Suprapubic skin (tissue), 4 donors: ENCODE results near the gene AQR. TPM values are rescaled to one million over a fixed set of nuclear protein-coding genes. Genes with fewer than 3 reads are reported as not detected.

Experiments
- DNase-seq, 2 donors: peaks; one replicate each; pipeline ENCODE4 v3.0.0-alpha.2; 2019; ENCODE audit warnings: low spot score in 2 of 2
- H3K27ac ChIP-seq: fragments of 200-600 bp; sonication (generic); one replicate; pipeline ENCODE4 v1.5.1; 2019
- H3K27me3 ChIP-seq: fragments of 200-600 bp; sonication (generic); one replicate; pipeline ENCODE4 v1.5.1; 2019
- H3K36me3 ChIP-seq: fragments of 200-600 bp; sonication (generic); one replicate; pipeline ENCODE4 v1.5.1; 2019
- H3K4me1 ChIP-seq: fragments of 200-600 bp; sonication (generic); one replicate; pipeline ENCODE4 v1.5.1; 2019
- H3K4me3 ChIP-seq: fragments of 200-600 bp; sonication (generic); one replicate; pipeline ENCODE4 v1.5.1; 2019; ENCODE audit warnings: mild to moderate bottlenecking
- H3K9me3 ChIP-seq: fragments of 200-600 bp; sonication (generic); one replicate; pipeline ENCODE4 v1.5.1; 2019
- CTCF ChIP-seq, 2 donors: fragments of 200-600 bp in 1 of 2; fragments of 450-650 bp in 1 of 2; sonication (generic) in 1 of 2; IDR thresholded peaks; one replicate each; pipeline ENCODE4 v1.5.1; 2016 to 2019; ENCODE audit warnings: antibody characterized with exemption in 2 of 2, mild to moderate bottlenecking in 1 of 2, moderate library complexity in 1 of 2
- EP300 ChIP-seq: sonication (generic); formaldehyde crosslinking; IDR thresholded peaks from one replicate; pipeline ENCODE4 v1.6.1; 2017; ENCODE audit warnings: antibody characterized with exemption
- POLR2A ChIP-seq, 2 donors: fragments of 450-650 bp; IDR thresholded peaks; one replicate each; pipeline ENCODE4 v1.6.1; 2017; ENCODE audit warnings: antibody characterized with exemption in 2 of 2, mild to moderate bottlenecking in 2 of 2, moderate library complexity in 2 of 2
- POLR2AphosphoS5 ChIP-seq, 3 donors: sonication (generic); formaldehyde crosslinking; IDR thresholded peaks; one replicate each; pipeline ENCODE4 v1.6.1; 2017; ENCODE audit warnings: antibody characterized with exemption in 3 of 3
- WGBS: methylation state at CpG from one replicate; pipeline ENCODE4 v1.1.5; 2018; 5-methylcytosine and 5-hydroxymethylcytosine counted together
- total RNA-seq, 4 donors: library from RNA; depleted of rRNA; stranded (reverse); fragments of >200 nt; gene quantifications; one replicate each; pipeline ENCODE4 v1.1.0, GENCODE V29; 2016

The AQR gene
- total RNA-seq, 4 donors from 2014 or later = 21.8 to 41.1 (median 25.7) TPM

- DNase-seq = no peak
- TF ChIP-seq EP300 (no peak), CTCF (IDR thresholded peaks at IDR 0.05) (no peak), POLR2AphosphoS5 (IDR thresholded peaks at IDR 0.05) (no peak), POLR2A (IDR thresholded peaks at IDR 0.05) (no peak)
- no peaks in the 10 kb centered on the region for H3K27me3 ChIP-seq
- H3K36me3 ChIP-seq = peaks cover 72% of the 10 kb centered on the region
- no peaks in the 10 kb centered on the region for H3K9me3 ChIP-seq
- no peaks in the 10 kb centered on the region for H3K4me1 ChIP-seq
- H3K27ac ChIP-seq = no peak overlapping the region
- 72% methylated on average over 4 of the region's 4 CpGs for WGBS
- H3K4me3 ChIP-seq = no peak overlapping the region
Observed at GRCh38 chr15:34879107-34879506, 90.4 kb downstream of the AQR start.

GRCh38 chr15:34876640-34877039 lies 92.9 kb downstream of the AQR start:
- Histone ChIP-seq H3K27me3 (no peaks in the 10 kb centered on the region), H3K4me3 (no peak overlapping the region), H3K4me1 (no peaks in the 10 kb centered on the region), H3K9me3 (no peaks in the 10 kb centered on the region), H3K27ac (no peak overlapping the region), H3K36me3 (peaks cover 71% of the 10 kb centered on the region)
- DNase-seq = no peak
- TF ChIP-seq POLR2AphosphoS5 (IDR thresholded peaks at IDR 0.05) (no peak), POLR2A (IDR thresholded peaks at IDR 0.05) (no peak), EP300 (no peak), CTCF (IDR thresholded peaks at IDR 0.05) (no peak)

GRCh38 chr15:34869110-34869509 lies 100.4 kb downstream of the AQR start:
- H3K9me3 ChIP-seq = peaks cover 3% of the 10 kb centered on the region
- no peak overlapping the region for H3K4me3 ChIP-seq
- no peaks in the 10 kb centered on the region for H3K4me1 ChIP-seq
- WGBS = 96% methylated on average over 2 of the region's 2 CpGs
- peaks cover 64% of the 10 kb centered on the region for H3K36me3 ChIP-seq
- no peak for DNase-seq
- TF ChIP-seq EP300 (no peak), POLR2A (IDR thresholded peaks at IDR 0.05) (no peak), CTCF (IDR thresholded peaks at IDR 0.05) (no peak), POLR2AphosphoS5 (IDR thresholded peaks at IDR 0.05) (no peak)
- H3K27ac ChIP-seq = no peak overlapping the region
- H3K27me3 ChIP-seq = no peaks in the 10 kb centered on the region

- no peaks in the 10 kb centered on the region for H3K4me1 ChIP-seq
- H3K27ac ChIP-seq = no peak overlapping the region
- WGBS = 98% methylated on average over 1 of the region's 1 CpG
- no peak for TF ChIP-seq EP300
- no peak for TF ChIP-seq CTCF (IDR thresholded peaks at IDR 0.05)
- no peak for TF ChIP-seq POLR2A (IDR thresholded peaks at IDR 0.05)
- TF ChIP-seq POLR2AphosphoS5 (IDR thresholded peaks at IDR 0.05) = no peak
- H3K9me3 ChIP-seq = peaks cover 3% of the 10 kb centered on the region
- H3K4me3 ChIP-seq = no peak overlapping the region
- peaks cover 66% of the 10 kb centered on the region for H3K36me3 ChIP-seq
- H3K27me3 ChIP-seq = no peaks in the 10 kb centered on the region
- no peak for DNase-seq
Observed at GRCh38 chr15:34865531-34865930, 104.0 kb downstream of the AQR start.

- Histone ChIP-seq H3K27ac (no peak overlapping the region), H3K36me3 (peaks cover 71% of the 10 kb centered on the region), H3K27me3 (no peaks in the 10 kb centered on the region), H3K4me3 (no peak overlapping the region), H3K4me1 (no peaks in the 10 kb centered on the region), H3K9me3 (no peaks in the 10 kb centered on the region)
- TF ChIP-seq EP300 (no peak), CTCF (IDR thresholded peaks at IDR 0.05) (no peak), POLR2A (IDR thresholded peaks at IDR 0.05) (no peak), POLR2AphosphoS5 (IDR thresholded peaks at IDR 0.05) (no peak)
- no peak for DNase-seq
- WGBS = 95% methylated on average over 4 of the region's 4 CpGs
Observed at GRCh38 chr15:34861214-34861613, 108.3 kb downstream of the AQR start.
